ENCODE data around the gene MYADML2.

MYADML2 gene

DNA sequence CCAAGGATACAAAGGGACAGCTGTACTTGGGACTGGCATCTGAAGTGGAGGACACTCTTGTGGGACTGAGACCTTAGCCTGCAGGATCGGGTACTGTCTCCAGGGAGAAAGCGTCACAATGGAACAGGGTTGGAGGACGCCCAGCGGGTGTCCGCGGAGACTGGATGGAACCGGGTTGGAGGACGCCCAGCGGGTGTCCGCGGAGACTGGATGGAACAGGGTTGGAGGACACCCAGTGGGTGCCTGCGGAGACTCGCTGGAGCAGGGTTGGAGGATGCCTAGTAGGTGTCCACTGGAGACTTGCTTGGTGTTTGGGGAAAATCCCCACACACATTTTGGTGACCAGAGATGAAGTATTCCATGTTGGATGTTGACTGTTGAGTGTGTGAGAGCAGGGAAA is at the start of gene MYADML2:
TSS of gene MYADML2 (minus strand) at position 45 of the 400 bp plus-strand sequence. CDS start 5,492 bp downstream, outside the sequence.
- Mint-ChIP-seq H3K27me3 (peaks cover 38% of the 10 kb centered on the region), H3K9me3 (no peaks in the 10 kb centered on the region), H3K36me3 (no peaks in the 10 kb centered on the region), H3K4me1 (no peaks in the 10 kb centered on the region), H3K27ac (no peak within 1 kb of the TSS), H3K4me3 (no peak within 1 kb of the TSS)
- ATAC-seq, result no peak

DNA sequence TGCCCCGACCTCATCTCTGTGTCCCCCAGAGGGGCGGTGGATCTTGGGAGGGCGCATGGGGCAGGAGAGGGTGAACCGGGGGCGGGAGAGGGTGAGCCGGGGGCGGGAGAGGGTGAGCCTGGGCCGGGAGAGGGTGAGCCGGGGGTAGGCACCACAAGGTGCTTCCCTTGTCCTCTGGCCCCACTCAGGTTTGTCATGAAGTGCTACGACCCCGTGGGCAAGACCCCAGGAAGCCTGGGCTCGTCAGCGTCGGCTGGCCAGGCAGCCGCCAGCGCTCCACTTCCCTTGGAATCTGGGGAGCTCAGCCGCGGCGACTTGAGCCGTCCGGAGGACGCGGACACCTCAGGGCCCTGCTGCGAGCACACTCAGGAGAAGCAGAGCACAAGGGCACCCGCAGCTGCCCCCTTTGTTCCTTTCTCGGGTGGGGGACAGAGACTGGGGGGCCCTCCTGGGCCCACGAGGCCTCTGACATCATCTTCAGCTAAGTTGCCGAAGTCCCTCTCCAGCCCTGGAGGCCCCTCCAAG is 49.3 kb upstream of the MYADML2 start:
- Mint-ChIP-seq H3K27ac (no peak overlapping the region), H3K4me1 (no peaks in the 10 kb centered on the region), H3K4me3 (no peak overlapping the region), H3K27me3 (no peaks in the 10 kb centered on the region), H3K9me3 (no peaks in the 10 kb centered on the region), H3K36me3 (peaks cover 13% of the 10 kb centered on the region)
- ATAC-seq, result no peak

DNA sequence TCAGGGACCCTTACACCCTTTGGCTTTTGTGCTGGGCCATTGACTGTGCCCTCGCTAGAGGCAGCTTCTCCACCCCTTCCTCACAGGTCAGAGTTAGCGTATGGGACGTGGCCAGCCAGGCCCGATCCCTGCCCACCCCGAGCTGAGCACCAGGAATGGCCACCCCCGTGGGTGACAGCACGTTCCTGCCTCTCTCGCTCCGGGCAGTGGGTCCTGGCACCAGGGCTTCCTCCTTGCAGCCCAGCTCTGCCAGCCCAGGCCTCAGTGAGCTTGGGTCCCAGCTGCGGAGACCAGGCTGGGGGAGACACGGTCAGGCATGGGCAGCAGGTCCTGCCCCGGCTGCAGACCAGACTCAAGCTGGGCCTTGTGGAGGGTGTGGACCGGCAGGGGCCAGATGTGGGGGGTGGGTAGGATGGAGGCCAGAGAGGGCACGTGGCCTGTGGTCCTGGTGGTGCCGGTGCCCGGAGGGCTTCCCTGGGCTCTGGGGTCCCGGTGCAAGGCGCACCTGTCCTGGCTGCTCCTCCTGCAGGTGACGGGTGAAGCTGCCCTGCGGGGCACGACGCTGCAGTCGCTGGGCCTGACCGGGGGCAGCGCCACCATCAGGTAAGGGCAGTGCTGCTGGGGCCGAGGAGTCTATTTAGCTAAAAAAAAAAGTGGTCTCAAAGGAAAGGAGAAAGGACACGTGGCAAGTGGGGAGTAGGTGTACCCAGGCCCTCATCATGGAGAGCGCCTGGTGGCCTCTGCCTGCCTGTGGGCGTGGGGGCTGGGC is 48.6 kb upstream of the MYADML2 start:
- no peak for ATAC-seq
- H3K27me3 Mint-ChIP-seq, result no peaks in the 10 kb centered on the region

GRCh38 chr17:81994593-81995462 is 47.8 kb upstream of the MYADML2 start:
- Mint-ChIP-seq H3K27me3 (no peaks in the 10 kb centered on the region), H3K9me3 (no peaks in the 10 kb centered on the region), H3K4me3 (no peak overlapping the region), H3K4me1 (peaks cover 6% of the 10 kb centered on the region), H3K27ac (no peak overlapping the region), H3K36me3 (peaks cover 18% of the 10 kb centered on the region)
- ATAC-seq, result peak; percentile 42

More for the DNA sequence above, 48.6 kb upstream of the MYADML2 start:
- Mint-ChIP-seq H3K36me3 (peaks cover 15% of the 10 kb centered on the region), H3K27ac (no peak overlapping the region), H3K9me3 (no peaks in the 10 kb centered on the region), H3K4me1 (peaks cover 2% of the 10 kb centered on the region), H3K4me3 (no peak overlapping the region)

- Mint-ChIP-seq H3K4me1 (peaks cover 6% of the 10 kb centered on the region), H3K4me3 (no peak overlapping the region), H3K27ac (no peak overlapping the region), H3K9me3 (no peaks in the 10 kb centered on the region), H3K27me3 (no peaks in the 10 kb centered on the region), H3K36me3 (peaks cover 25% of the 10 kb centered on the region)
- no peak for ATAC-seq
These were observed 46.9 kb upstream of the MYADML2 start for GRCh38 chr17:81993729-81994592.

DNA sequence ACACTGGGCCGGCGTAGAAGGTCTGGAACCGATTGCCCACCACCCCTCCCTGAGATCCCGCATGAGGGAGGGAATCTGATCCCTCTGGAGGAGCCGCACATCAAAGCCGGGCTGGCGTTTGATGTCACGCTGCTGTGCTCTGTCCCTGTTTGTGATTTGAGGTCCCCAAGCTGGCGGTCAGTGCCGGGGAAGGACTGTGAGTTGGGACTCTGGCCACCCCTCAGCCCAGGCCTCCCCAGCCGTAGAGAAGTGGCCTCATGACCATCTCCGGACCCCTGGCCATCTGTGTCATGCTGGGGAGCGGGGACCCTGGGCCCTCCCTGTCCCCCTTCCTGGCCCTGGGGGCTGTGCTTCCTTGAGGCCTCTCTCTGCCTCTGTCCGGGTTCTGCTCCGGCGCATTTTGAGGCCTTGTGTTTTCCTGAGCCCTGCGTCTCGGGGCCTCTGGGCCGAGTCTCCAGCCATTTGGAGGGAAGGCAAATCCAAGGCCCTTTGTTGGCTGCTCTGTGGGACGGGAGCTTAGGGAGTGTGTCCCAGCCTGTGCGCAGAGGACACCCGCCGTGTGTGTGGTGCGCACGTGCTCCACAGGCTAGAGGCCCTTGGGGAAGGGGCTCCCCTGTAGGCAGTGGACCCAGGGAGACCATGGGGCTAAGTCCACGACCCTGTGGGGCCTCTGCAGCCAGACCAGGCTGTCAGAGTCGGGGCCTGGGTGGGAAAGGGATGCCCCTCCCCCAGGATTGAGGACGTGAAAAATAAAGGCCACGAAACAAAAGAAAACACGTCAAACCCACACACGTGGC is 45.5 kb upstream of the MYADML2 start:
- no peak for ATAC-seq
- Mint-ChIP-seq H3K4me1 (peaks cover 6% of the 10 kb centered on the region), H3K4me3 (no peak overlapping the region), H3K27ac (no peak overlapping the region), H3K27me3 (no peaks in the 10 kb centered on the region), H3K36me3 (peaks cover 31% of the 10 kb centered on the region), H3K9me3 (no peaks in the 10 kb centered on the region)

GRCh38 chr17:81991684-81992305 is 44.8 kb upstream of the MYADML2 start:
- Mint-ChIP-seq H3K4me3 (no peak overlapping the region), H3K27me3 (no peaks in the 10 kb centered on the region), H3K9me3 (no peaks in the 10 kb centered on the region), H3K4me1 (peaks cover 7% of the 10 kb centered on the region), H3K36me3 (peaks cover 36% of the 10 kb centered on the region), H3K27ac (no peak overlapping the region)
- ATAC-seq, result no peak

DNA sequence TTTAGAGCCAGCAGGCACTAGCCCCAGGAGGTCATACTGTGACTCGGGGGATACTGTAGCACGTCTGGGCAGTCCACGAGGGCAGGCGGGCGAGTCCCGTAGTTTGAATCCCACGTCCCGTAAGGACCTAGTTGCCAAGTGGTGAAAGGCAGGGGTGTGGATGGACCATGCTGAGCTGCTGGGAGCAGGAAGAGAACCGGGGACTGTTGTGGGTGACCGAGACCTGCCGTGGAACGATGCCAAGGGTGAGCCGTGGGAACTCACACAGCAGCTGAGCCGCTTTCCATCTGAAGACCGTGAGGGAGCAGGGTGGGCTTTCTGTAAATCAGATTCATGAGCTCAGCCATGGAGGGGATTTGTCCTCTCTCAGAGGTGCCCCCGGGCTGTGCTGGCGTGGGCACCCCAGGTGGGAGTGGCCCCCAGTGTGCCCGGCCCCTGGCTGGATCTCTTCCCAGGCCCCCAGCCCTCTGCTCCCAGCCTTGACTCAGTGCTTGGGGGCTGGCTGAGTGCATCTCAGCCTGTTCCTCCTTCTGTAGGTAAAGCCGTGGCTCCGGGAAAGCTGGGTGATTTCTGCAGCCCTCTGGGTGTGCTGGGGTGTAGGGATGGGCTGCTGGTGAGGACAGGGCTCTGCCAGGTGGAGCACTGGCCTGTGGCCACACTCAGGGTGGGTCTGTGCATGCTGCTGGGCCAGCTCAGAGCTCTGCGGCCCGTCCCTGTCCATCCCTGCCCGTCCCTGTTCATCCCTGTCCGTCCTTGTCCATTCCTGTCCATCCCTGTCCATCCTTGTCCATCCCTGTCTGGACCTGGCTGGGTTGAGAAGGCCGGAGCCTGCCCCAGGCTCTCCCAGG is 44.0 kb upstream of the MYADML2 start:
- H3K27me3 Mint-ChIP-seq, result no peaks in the 10 kb centered on the region
- peaks cover 12% of the 10 kb centered on the region for H3K4me1 Mint-ChIP-seq
- H3K9me3 Mint-ChIP-seq, result no peaks in the 10 kb centered on the region
- no peak overlapping the region for H3K4me3 Mint-ChIP-seq
- H3K27ac Mint-ChIP-seq, result no peak overlapping the region
- H3K36me3 Mint-ChIP-seq, result peaks cover 33% of the 10 kb centered on the region
- ATAC-seq, result no peak

DNA sequence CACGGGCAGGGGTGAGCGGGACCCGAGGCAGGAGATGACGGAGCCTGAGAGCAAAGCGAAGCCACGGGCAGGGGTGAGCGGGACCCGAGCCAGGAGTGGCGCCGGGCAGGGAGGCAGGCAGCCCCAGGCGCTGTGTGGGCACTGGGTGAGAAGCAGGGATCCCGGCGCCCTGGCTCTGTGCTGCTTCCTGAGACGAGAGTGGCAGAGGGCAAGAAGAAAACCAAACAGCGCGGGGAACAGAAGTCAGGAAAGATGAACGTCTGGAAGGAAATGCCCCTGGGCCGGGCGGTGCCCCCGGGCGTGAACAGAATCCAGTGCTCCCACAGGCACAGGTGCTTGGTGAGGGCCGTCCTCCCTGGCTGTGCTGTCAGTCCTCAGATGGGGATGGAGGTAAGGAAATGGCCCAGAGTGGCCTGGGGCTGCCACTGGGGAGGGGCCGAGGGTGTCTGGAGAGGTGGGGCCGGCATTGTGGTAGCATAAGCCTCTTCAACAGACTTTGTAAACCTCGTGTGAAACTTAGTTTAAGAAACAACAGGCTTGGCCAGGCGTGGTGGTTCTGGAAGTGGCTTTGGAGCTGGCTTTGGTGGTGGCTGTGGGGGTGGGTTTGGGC is 40.2 kb upstream of the MYADML2 start:
- ATAC-seq, result no peak
- peak overlapping the region; percentile 40 for H3K27ac Mint-ChIP-seq
- peaks cover 52% of the 10 kb centered on the region for H3K36me3 Mint-ChIP-seq

GRCh38 chr17:81986606-81987005 is 39.6 kb upstream of the MYADML2 start:
- Mint-ChIP-seq H3K9me3 (no peaks in the 10 kb centered on the region), H3K4me1 (peaks cover 20% of the 10 kb centered on the region), H3K36me3 (peaks cover 53% of the 10 kb centered on the region), H3K27me3 (no peaks in the 10 kb centered on the region), H3K27ac (peak overlapping the region; percentile 40), H3K4me3 (no peak overlapping the region)
- ATAC-seq, result no peak

More for the DNA sequence above, 40.2 kb upstream of the MYADML2 start:
- Mint-ChIP-seq H3K27me3 (no peaks in the 10 kb centered on the region), H3K4me1 (peaks cover 19% of the 10 kb centered on the region), H3K4me3 (no peak overlapping the region), H3K9me3 (no peaks in the 10 kb centered on the region)

DNA sequence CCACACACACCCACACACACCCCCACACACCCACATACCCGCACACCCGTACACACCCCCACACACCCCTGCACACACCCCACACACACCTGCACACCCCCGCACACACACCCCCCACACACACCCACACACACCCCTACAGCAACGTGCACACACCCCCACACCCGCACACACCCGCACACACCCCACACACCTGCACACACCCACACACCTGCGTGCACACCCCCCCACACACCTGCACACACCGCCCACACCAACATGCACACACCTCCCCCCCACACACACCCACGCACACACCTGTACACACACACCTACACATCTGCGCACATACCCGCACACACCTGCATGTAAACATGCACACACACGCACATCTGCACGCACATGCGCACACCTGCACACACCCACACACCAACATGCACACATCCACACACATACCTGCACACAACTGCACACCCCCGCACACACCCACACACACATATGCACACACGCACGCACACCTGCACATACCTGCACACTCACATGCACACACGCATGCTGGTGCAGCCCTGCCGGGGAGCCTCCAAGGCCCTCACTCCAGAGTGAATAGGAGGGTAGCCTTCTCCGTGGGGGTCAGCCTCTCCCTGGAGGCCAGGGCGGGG is 37.9 kb upstream of the MYADML2 start:
- Mint-ChIP-seq H3K4me1 (peaks cover 22% of the 10 kb centered on the region), H3K4me3 (no peak overlapping the region), H3K27me3 (no peaks in the 10 kb centered on the region), H3K9me3 (no peaks in the 10 kb centered on the region), H3K36me3 (peaks cover 55% of the 10 kb centered on the region), H3K27ac (no peak overlapping the region)
- peak; percentile 75 for ATAC-seq

DNA sequence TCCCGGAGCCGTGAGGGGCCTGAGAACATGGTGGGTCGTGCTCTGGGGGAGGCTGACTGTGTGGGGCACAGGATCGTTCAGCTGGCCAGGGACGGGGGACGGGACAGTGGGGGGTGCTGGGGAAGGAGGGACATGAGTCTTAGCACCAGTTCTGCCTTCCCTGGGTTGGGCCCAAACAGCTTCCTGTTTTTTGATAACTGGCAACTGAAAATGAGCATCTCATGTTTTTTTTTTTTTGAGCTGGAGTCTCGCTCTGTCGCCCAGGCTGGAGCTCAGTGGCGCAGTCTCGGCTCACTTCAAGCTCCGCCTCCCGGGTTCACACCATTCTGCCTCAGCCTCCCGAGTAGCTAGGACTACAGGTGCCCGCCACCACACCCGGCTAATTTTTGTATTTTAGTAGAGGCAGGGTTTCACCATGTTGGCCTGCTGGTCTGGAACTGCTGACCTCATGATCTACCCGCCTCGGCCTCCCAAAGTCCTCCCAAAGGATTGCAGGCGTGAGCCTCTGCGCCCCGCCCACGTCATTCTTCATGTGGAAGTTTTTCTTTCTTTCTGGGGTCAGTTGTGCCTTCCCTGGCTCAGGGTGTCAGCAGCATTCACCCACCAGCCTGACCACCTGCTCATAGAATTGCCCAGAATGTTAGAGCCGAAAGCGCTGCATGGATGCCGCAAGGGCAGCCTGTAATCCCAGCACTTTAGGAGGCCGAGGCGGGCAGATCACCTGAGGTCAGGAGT is 36.8 kb upstream of the MYADML2 start:
- Mint-ChIP-seq H3K4me1 (peaks cover 32% of the 10 kb centered on the region), H3K27ac (no peak overlapping the region), H3K9me3 (no peaks in the 10 kb centered on the region), H3K27me3 (no peaks in the 10 kb centered on the region), H3K36me3 (peaks cover 53% of the 10 kb centered on the region), H3K4me3 (no peak overlapping the region)
- ATAC-seq, result no peak

All from stimulated activated memory B cell treated with anti-CD40 and anti-IgM and Interleukin-4, amounts not matched to agents 10 μg/mL and 1 μg/mL and 100 μg/mL, for 72 hours (primary cell).